ENCODE results near the gene EFCAB11. TPM values are rescaled to one million over a fixed set of nuclear protein-coding genes. Genes with fewer than 3 reads are reported as not detected.

The EFCAB11 gene
- total RNA-seq, 4 donors from 2014 or later: 2.9 to 5.0 (median 4.1) TPM

GRCh38 chr14:89856871-89857345 is 97.6 kb downstream of the EFCAB11 start:
- TF ChIP-seq, protein P1, sequence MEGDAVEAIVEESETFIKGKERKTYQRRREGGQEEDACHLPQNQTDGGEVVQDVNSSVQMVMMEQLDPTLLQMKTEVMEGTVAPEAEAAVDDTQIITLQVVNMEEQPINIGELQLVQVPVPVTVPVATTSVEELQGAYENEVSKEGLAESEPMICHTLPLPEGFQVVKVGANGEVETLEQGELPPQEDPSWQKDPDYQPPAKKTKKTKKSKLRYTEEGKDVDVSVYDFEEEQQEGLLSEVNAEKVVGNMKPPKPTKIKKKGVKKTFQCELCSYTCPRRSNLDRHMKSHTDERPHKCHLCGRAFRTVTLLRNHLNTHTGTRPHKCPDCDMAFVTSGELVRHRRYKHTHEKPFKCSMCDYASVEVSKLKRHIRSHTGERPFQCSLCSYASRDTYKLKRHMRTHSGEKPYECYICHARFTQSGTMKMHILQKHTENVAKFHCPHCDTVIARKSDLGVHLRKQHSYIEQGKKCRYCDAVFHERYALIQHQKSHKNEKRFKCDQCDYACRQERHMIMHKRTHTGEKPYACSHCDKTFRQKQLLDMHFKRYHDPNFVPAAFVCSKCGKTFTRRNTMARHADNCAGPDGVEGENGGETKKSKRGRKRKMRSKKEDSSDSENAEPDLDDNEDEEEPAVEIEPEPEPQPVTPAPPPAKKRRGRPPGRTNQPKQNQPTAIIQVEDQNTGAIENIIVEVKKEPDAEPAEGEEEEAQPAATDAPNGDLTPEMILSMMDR (IDR thresholded peaks at IDR 0.05): no peak
- no peak for DNase-seq (ENCODE audit: low spot score)
- ATAC-seq (ENCODE audit: low FRiP score): no peak

- ATAC-seq (ENCODE audit: low FRiP score): no peak
- TF ChIP-seq, protein P1 (IDR thresholded peaks at IDR 0.05): no peak
- DNase-seq (ENCODE audit: low spot score): no peak
Measured at GRCh38 chr14:89855961-89856656, 98.4 kb downstream of the EFCAB11 start.

DNA sequence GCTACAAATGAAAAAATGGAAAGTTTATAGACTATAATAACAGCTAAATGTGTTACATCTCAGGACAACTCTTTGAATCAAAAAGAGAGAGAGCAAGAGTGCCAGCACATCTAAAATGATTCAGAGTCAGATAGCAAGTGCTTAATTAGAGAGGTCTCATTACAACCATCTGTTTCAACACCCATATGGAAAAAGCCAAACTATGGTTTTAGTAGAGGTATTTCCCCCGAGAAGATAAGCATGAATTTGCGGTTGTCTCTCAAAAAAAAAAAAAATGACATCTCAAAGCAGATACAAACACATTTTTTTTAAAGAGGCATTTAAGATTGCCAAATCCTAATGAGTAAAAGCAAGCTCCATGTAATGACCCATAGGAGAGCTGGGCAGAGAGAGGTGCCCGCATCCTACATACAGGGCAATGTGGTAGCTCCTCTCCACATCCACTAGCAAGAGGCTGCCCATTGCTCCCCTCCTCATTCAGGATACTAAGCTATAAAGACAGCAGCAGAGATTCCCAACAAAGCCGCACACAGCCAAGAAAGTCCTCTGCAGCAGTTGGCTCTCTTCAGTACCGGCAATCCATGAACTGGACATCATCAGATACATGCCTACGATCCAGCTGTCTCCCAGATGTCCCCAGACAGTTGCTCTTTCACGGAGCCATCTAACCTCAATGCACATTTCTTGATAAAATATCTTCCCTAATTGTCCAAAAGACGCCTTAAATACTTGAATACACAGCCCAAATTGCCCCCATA is 100.4 kb downstream of the EFCAB11 start:
- ATAC-seq (ENCODE audit: low FRiP score): no peak
- TF ChIP-seq, protein P1 (IDR thresholded peaks at IDR 0.05): no peak

DNA sequence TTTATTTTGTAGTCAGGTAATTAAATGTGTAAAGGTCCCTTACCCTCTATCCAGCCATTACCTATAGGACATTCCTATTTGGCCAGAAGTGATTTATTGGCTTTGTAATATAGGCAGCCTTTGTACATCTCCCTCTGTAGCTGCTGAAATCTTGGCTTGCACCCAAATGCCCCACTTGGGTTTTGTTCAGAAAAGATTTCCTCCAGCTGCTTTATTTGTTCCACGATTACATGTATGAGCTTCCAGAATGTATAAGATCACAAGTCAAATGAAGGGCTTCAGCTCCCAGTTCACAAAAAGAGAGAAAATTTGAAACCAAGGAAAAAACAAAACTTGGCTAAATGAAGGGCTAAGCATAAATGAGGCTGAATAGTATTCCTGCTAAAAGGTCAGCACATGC is 103.4 kb downstream of the EFCAB11 start:
- no peak for ATAC-seq (ENCODE audit: low FRiP score)
- DNase-seq (ENCODE audit: low spot score): no peak
- TF ChIP-seq, protein P1 (IDR thresholded peaks at IDR 0.05): no peak

More for the DNA sequence above, 100.4 kb downstream of the EFCAB11 start:
- no peak for DNase-seq (ENCODE audit: low spot score)

- ATAC-seq (ENCODE audit: low FRiP score): no peak
- TF ChIP-seq, protein P1 (IDR thresholded peaks at IDR 0.05): no peak
Measured at GRCh38 chr14:89849931-89850330, 104.6 kb downstream of the EFCAB11 start.

DNA sequence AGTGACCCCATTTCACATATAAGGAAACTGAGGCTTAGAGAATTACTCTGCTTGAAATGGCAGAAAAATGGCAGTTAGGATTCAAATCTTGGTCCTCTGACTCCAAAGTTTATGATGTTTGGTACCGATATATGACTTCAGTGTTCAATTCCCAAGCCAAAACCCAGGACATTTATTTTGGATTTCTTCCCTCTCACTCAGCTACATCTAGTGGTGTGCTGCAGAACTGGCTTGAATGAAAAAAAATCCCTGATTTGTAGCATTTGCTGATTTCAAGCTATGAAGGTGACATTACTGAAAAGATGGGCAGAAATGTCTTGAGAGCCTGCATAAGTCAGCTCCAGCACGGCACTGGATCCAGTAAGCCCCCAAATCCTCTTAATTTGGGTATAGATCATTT is 106.4 kb downstream of the EFCAB11 start:
- TF ChIP-seq, protein P1 (IDR thresholded peaks at IDR 0.05): no peak
- DNase-seq (ENCODE audit: low spot score) (no peak), ATAC-seq (ENCODE audit: low FRiP score) (no peak)

More at GRCh38 chr14:89849931-89850330, 104.6 kb downstream of the EFCAB11 start:
- DNase-seq (ENCODE audit: low spot score): no peak
